ENCODE data around the gene KLK5. TPM values are rescaled to one million over a fixed set of nuclear protein-coding genes. Genes with fewer than 3 reads are reported as not detected.

The KLK5 gene
- total RNA-seq, 1 donor from 2014 or later, result not detected

DNA sequence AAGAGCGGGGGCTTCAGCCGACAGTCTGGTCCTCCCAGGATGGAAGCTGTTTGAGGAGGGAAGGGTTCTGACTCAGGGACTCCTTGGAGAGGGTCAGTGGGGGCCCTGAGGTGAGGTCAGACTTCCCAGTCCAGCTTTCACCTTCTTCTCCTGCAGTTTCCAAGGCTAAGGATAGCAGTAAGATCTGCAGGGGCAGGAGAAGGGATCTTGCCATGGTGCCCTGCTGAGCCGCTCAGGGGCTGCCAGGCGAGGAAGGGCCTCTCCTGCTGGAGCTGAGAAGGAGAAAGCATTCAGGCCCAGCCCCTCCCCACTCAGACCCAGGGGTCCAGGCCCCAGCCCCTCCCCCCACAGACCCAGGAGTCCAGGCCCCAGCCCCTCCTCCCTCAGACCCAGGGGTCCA, 29.3 kb upstream of the KLK5 start:
- ChIA-PET CTCF (no interaction called here), POLR2A (no interaction called here)
- TF ChIP-seq, protein P1, sequence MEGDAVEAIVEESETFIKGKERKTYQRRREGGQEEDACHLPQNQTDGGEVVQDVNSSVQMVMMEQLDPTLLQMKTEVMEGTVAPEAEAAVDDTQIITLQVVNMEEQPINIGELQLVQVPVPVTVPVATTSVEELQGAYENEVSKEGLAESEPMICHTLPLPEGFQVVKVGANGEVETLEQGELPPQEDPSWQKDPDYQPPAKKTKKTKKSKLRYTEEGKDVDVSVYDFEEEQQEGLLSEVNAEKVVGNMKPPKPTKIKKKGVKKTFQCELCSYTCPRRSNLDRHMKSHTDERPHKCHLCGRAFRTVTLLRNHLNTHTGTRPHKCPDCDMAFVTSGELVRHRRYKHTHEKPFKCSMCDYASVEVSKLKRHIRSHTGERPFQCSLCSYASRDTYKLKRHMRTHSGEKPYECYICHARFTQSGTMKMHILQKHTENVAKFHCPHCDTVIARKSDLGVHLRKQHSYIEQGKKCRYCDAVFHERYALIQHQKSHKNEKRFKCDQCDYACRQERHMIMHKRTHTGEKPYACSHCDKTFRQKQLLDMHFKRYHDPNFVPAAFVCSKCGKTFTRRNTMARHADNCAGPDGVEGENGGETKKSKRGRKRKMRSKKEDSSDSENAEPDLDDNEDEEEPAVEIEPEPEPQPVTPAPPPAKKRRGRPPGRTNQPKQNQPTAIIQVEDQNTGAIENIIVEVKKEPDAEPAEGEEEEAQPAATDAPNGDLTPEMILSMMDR (IDR thresholded peaks at IDR 0.05), result no peak
- Mint-ChIP-seq H3K27ac (no peak overlapping the region), H3K36me3 (ENCODE audit: low read depth) (no peaks in the 10 kb centered on the region), H3K9me3 (no peaks in the 10 kb centered on the region), H3K27me3 (peaks cover 30% of the 10 kb centered on the region), H3K4me1 (no peaks in the 10 kb centered on the region), H3K4me3 (no peak overlapping the region)
- DNase-seq (no peak), ATAC-seq (ENCODE audit: low read depth) (no peak)
- intact Hi-C loops (cut with micrococcal nuclease), result no loop called here

DNA sequence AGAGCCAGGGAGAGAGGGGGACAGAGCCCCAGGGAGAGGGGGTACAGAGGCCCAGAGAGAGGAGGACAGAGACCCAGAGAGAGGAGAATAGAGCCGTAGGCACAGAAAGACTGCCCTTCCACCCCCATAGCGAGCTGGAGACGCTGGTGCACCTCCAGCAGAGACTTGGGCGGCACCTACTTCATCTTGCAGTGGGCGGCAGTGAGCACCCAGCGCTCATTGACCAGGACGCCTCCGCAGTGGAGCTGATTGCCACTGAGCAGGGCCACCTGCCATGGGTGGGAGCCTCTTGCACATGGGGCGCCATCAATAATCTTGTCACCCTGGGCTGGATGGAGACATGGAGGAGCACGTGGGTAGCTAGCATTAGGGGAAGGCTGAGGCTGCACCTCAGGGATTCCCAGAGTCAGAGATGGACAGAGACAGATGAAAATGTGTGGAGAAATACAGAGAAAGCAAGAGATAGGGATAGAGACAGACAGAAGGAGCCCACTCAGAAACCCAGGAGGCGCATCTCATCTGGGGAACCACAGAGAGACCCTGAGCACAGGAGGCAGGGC, 28.8 kb upstream of the KLK5 start:
- TF ChIP-seq, protein P1 (IDR thresholded peaks at IDR 0.05), result no peak
- ChIA-PET CTCF (no interaction called here), POLR2A (no interaction called here)
- intact Hi-C loops (cut with micrococcal nuclease), result no loop called here
- DNase-seq, result no peak
- Mint-ChIP-seq H3K4me3 (no peak overlapping the region), H3K36me3 (ENCODE audit: low read depth) (no peaks in the 10 kb centered on the region), H3K27ac (no peak overlapping the region), H3K9me3 (no peaks in the 10 kb centered on the region), H3K4me1 (no peaks in the 10 kb centered on the region), H3K27me3 (peaks cover 31% of the 10 kb centered on the region)
- ATAC-seq (ENCODE audit: low read depth), result no peak

DNA sequence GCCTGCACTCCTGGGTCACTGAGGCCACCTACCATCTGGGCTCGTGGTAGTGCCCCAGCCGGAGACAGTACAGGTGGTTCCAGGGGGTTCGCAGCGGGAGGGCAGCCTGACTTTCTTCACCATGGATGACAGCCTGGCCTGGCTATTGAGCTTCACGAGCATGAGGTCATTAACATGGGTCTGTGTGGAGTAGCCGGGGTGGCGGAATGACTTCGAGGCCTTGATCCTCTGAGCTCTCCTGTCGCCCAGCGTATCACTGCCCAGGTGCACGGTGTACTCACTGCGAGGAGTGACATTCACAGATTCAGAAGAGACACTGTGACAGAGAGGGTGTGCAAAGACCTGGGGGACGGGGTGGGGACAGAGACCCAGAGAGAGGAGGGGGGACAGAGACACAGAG, 27.4 kb upstream of the KLK5 start:
- Mint-ChIP-seq H3K9me3 (no peaks in the 10 kb centered on the region), H3K4me1 (no peaks in the 10 kb centered on the region), H3K27me3 (peaks cover 34% of the 10 kb centered on the region), H3K36me3 (ENCODE audit: low read depth) (no peaks in the 10 kb centered on the region), H3K4me3 (no peak overlapping the region), H3K27ac (no peak overlapping the region)
- ChIA-PET CTCF (no interaction called here), POLR2A (no interaction called here)
- ATAC-seq (ENCODE audit: low read depth) (no peak), DNase-seq (no peak)
- TF ChIP-seq, protein P1 (IDR thresholded peaks at IDR 0.05), result no peak
- intact Hi-C loops (cut with micrococcal nuclease), result no loop called here

GRCh38 chr19:50979758-50980157, 26.9 kb upstream of the KLK5 start:
- Mint-ChIP-seq H3K4me3 (no peak overlapping the region), H3K36me3 (ENCODE audit: low read depth) (no peaks in the 10 kb centered on the region), H3K4me1 (no peaks in the 10 kb centered on the region), H3K9me3 (no peaks in the 10 kb centered on the region), H3K27me3 (peaks cover 30% of the 10 kb centered on the region), H3K27ac (no peak overlapping the region)
- TF ChIP-seq, protein P1 (IDR thresholded peaks at IDR 0.05), result no peak
- ChIA-PET POLR2A (no interaction called here), CTCF (no interaction called here)
- intact Hi-C loops (cut with micrococcal nuclease), result no loop called here
- ATAC-seq (ENCODE audit: low read depth) (no peak), DNase-seq (no peak)

DNA sequence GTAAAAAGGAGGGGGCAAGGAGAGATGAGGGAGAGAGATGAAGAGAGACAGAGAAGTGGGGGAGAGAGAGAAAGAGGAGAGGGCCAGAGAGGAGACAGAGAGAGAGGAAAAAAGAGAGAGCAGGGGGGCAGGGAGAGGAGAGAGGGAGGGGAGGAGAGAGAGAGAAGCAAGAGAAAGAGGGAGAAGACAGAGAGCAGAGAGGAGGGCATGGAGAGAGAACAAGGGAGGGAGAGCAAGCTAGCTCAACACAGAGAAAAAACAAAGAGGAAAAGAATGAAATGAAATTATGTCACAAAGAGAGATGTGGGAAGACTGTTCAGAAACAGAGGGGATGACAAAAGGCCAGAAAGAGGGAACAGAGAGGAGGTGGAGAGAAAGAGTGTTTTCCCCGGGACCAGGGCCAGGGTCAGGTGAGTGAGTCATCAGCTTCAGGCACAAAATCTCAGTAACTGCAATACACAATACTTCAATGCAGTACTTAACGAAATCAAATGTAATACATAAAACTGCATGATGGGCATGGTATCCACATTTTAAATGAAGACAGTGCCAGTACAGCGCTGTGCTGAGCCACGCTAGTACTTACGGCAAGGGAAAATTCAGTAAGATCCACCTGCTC, 26.0 kb upstream of the KLK5 start:
- ATAC-seq (ENCODE audit: low read depth), result no peak
- DNase-seq, result no peak
- TF ChIP-seq, protein P1 (IDR thresholded peaks at IDR 0.05), result no peak
- Mint-ChIP-seq H3K36me3 (ENCODE audit: low read depth) (no peaks in the 10 kb centered on the region), H3K9me3 (no peaks in the 10 kb centered on the region), H3K4me3 (no peak overlapping the region), H3K27ac (no peak overlapping the region), H3K4me1 (no peaks in the 10 kb centered on the region), H3K27me3 (peaks cover 33% of the 10 kb centered on the region)
- CTCF ChIA-PET, result no interaction called here
- POLR2A ChIA-PET, result no interaction called here
- intact Hi-C loops (cut with micrococcal nuclease), result no loop called here

All from activated B cell treated with CpG ODN at 0.5 μM for 24 hours (primary cell).